Measurements from ENCODE around the gene CYB561.

The CYB561 gene

GRCh38 chr17:63440127-63440769, 5.9 kb downstream of the CYB561 start:
- Histone ChIP-seq H3K9me2 (replicated peaks; ENCODE audit: insufficient read depth, low read length) (no peaks in the 10 kb centered on the region), H3K79me2 (ENCODE audit: low read length) (no peaks in the 10 kb centered on the region), H3K36me3 (replicated peaks; ENCODE audit: insufficient read depth, low read length) (no peaks in the 10 kb centered on the region), H3K9ac (ENCODE audit: low read length) (no peak overlapping the region), H3K27me3 (replicated peaks; ENCODE audit: insufficient read depth, low read length) (no peaks in the 10 kb centered on the region), H3K27ac (ENCODE audit: low read length) (no peak overlapping the region), H3K4me1 (ENCODE audit: low read length) (peaks cover 4% of the 10 kb centered on the region; the same call in 1 of the 2 replicates), H3K4me3 (ENCODE audit: low read length) (no peak overlapping the region), H2AFZ (ENCODE audit: low read length) (no peak overlapping the region), H3K4me2 (ENCODE audit: low read depth, low read length) (no peak overlapping the region), H3F3A (ENCODE audit: insufficient read depth, low read length) (no peaks in the 10 kb centered on the region), H4K20me1 (ENCODE audit: insufficient read depth, low read length) (no peaks in the 10 kb centered on the region), H3K9me3 (replicated peaks; ENCODE audit: insufficient read depth, low read length) (no peaks in the 10 kb centered on the region)
- no peak for TF ChIP-seq EZH2phosphoT487 (IDR thresholded peaks at IDR 0.05; ENCODE audit: low read length)
- no peak for TF ChIP-seq EZH2 (optimal IDR thresholded peaks at IDR 0.05; ENCODE audit: low read depth, low read length)
- no peak for TF ChIP-seq CTCF (IDR thresholded peaks at IDR 0.05; ENCODE audit: low read length)
- no peak for DNase-seq

GRCh38 chr17:63439687-63440086, 6.4 kb downstream of the CYB561 start:
- Histone ChIP-seq H3K36me3 (replicated peaks; ENCODE audit: insufficient read depth, low read length) (no peaks in the 10 kb centered on the region), H3K4me2 (ENCODE audit: low read depth, low read length) (no peak overlapping the region), H3K27ac (ENCODE audit: low read length) (no peak overlapping the region), H3K4me1 (ENCODE audit: low read length) (peaks cover 4% of the 10 kb centered on the region; the same call in 1 of the 2 replicates), H3K9me2 (replicated peaks; ENCODE audit: insufficient read depth, low read length) (no peaks in the 10 kb centered on the region), H3F3A (ENCODE audit: insufficient read depth, low read length) (no peaks in the 10 kb centered on the region), H3K79me2 (ENCODE audit: low read length) (no peaks in the 10 kb centered on the region), H2AFZ (ENCODE audit: low read length) (no peak overlapping the region), H4K20me1 (ENCODE audit: insufficient read depth, low read length) (no peaks in the 10 kb centered on the region), H3K27me3 (replicated peaks; ENCODE audit: insufficient read depth, low read length) (no peaks in the 10 kb centered on the region), H3K9me3 (replicated peaks; ENCODE audit: insufficient read depth, low read length) (no peaks in the 10 kb centered on the region), H3K9ac (ENCODE audit: low read length) (no peak overlapping the region), H3K4me3 (ENCODE audit: low read length) (no peak overlapping the region)
- no peak for TF ChIP-seq CTCF (IDR thresholded peaks at IDR 0.05; ENCODE audit: low read length)
- no peak for TF ChIP-seq EZH2 (optimal IDR thresholded peaks at IDR 0.05; ENCODE audit: low read depth, low read length)
- TF ChIP-seq EZH2phosphoT487 (IDR thresholded peaks at IDR 0.05; ENCODE audit: low read length), result no peak
- peak; percentile 9 for DNase-seq

DNA sequence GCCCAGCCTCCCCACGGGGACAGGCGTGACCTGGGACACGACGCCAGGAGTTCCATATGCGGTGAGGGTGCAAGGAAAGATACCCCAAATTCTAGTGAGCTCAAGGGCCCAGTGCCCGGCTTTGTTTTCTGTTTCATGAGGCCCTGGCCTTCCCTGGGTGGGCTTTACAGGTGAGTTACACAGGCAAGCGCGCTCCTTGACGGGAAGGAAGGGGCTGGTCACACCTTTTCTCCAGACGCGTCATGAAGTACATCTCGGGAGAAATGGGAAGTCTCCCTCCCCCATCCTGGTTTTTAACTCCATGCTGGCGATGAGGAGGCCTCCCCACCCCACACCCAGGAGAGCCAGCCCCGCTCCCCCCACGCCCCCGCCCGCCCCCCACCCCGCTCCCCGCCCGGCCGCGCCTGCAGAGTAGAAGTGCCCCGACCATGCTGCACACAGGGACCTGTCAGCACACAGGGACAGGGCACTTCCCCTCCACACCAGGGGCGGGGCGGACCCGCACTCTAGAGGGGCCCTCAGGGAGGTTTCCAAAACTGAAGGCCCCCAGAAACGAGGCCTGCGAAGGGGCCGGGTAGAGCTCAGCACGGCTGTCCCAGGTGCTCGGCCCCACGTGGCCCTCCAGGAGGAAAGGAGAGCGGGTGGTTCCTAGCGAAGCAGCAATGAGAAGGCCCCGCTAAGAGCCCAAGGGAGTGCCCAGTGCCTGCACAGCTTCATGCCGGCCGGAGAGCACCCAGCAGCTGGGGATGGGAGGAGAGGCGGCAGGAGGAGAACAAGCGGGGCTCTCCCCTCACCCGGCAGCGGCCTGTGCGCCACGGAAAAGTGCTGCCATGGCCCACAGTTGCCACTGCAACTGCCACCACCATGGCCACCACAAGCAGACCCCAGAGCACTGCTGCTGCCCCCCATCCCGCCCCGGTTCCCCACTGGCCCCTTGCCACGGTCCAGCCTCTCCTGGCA, 7.7 kb downstream of the CYB561 start:
- H3F3A ChIP-seq (ENCODE audit: insufficient read depth, low read length), result no peaks in the 10 kb centered on the region
- no peak overlapping the region for H3K9ac ChIP-seq (ENCODE audit: low read length)
- H3K4me1 ChIP-seq (ENCODE audit: low read length), result peaks cover 4% of the 10 kb centered on the region; the same call in 1 of the 2 replicates
- no peaks in the 10 kb centered on the region for H3K9me3 ChIP-seq (replicated peaks; ENCODE audit: insufficient read depth, low read length)
- no peak for TF ChIP-seq CTCF (IDR thresholded peaks at IDR 0.05; ENCODE audit: low read length)
- TF ChIP-seq EZH2 (optimal IDR thresholded peaks at IDR 0.05; ENCODE audit: low read depth, low read length), result no peak
- TF ChIP-seq EZH2phosphoT487 (IDR thresholded peaks at IDR 0.05; ENCODE audit: low read length), result no peak
- no peak overlapping the region for H2AFZ ChIP-seq (ENCODE audit: low read length)
- no peaks in the 10 kb centered on the region for H3K79me2 ChIP-seq (ENCODE audit: low read length)
- H3K4me2 ChIP-seq (ENCODE audit: low read depth, low read length), result no peak overlapping the region
- no peaks in the 10 kb centered on the region for H3K9me2 ChIP-seq (replicated peaks; ENCODE audit: insufficient read depth, low read length)
- no peaks in the 10 kb centered on the region for H4K20me1 ChIP-seq (ENCODE audit: insufficient read depth, low read length)
- no peaks in the 10 kb centered on the region for H3K36me3 ChIP-seq (replicated peaks; ENCODE audit: insufficient read depth, low read length)
- no peak overlapping the region for H3K27ac ChIP-seq (ENCODE audit: low read length)
- H3K27me3 ChIP-seq (replicated peaks; ENCODE audit: insufficient read depth, low read length), result no peaks in the 10 kb centered on the region
- no peak overlapping the region for H3K4me3 ChIP-seq (ENCODE audit: low read length)
- DNase-seq, result no peak

Data from MM.1S (cell line).